ENCODE results near the gene UPF2. TPM values are rescaled to one million over a fixed set of nuclear protein-coding genes. Genes with fewer than 3 reads are reported as not detected.
"Not testable (repeated sequence)": the region's sequence is repeated elsewhere in the genome, so short reads cannot be mapped to it uniquely, and the experiment has no call there.

Gene UPF2
- total RNA-seq, 1 donor from 2014 or later = 16.1 TPM

DNA sequence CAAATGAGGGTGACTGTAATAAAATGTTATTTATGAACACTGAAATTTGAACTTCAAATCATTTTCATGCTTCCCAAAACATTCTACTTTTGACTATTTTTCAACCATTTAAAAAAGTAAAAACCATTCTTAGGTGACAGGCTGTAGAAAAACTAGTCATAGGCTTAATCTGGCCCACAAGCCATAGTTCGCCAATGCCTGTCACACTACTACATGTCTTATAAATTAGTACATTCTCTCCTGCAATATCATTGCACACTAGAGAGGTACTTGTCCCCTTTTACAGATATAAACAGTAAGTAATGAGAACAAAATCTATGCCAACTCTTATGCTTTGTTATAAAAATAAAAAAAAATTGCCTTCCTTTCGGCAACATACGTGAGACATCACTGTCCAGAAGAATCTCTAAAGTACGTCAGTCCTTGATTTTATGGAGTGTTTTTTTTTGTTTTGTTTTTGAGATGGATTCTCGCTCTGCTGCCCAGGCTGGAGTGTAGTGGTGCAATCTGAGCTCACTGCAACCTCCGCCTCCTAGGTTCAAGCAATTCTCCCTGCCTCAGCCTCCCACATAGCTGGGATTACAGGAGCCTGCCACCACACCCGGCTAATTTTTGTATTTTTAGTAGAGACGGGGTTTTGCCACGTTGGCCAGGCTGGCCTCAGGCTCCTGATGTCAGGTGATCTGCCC, 23.2 kb downstream of the UPF2 start:
- Histone ChIP-seq H3K27me3 (ENCODE audit: control insufficient read depth, insufficient read depth, low read length) (no peaks in the 10 kb centered on the region), H3K4me3 (ENCODE audit: low read depth, low read length) (no peak overlapping the region), H3K36me3 (ENCODE audit: control insufficient read depth, insufficient read depth, low read length) (peaks cover 2% of the 10 kb centered on the region)
- FAIRE-seq (no peak), DNase-seq (ENCODE audit: low read depth) (no peak)
- TF ChIP-seq, protein P1, sequence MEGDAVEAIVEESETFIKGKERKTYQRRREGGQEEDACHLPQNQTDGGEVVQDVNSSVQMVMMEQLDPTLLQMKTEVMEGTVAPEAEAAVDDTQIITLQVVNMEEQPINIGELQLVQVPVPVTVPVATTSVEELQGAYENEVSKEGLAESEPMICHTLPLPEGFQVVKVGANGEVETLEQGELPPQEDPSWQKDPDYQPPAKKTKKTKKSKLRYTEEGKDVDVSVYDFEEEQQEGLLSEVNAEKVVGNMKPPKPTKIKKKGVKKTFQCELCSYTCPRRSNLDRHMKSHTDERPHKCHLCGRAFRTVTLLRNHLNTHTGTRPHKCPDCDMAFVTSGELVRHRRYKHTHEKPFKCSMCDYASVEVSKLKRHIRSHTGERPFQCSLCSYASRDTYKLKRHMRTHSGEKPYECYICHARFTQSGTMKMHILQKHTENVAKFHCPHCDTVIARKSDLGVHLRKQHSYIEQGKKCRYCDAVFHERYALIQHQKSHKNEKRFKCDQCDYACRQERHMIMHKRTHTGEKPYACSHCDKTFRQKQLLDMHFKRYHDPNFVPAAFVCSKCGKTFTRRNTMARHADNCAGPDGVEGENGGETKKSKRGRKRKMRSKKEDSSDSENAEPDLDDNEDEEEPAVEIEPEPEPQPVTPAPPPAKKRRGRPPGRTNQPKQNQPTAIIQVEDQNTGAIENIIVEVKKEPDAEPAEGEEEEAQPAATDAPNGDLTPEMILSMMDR (IDR thresholded peaks at IDR 0.05; ENCODE audit: insufficient read depth, low read length, severe bottlenecking) = no peak

- TF ChIP-seq, protein P1 (IDR thresholded peaks at IDR 0.05; ENCODE audit: insufficient read depth, low read length, severe bottlenecking) = no peak
- no peak for FAIRE-seq
- H3K4me3 ChIP-seq (ENCODE audit: low read depth, low read length) = no peak overlapping the region
- DNase-seq (ENCODE audit: low read depth) = no peak
- H3K36me3 ChIP-seq (ENCODE audit: control insufficient read depth, insufficient read depth, low read length) = peaks cover 4% of the 10 kb centered on the region
- no peaks in the 10 kb centered on the region for H3K27me3 ChIP-seq (ENCODE audit: control insufficient read depth, insufficient read depth, low read length)
Measured at GRCh38 chr10:12018438-12019282, 23.9 kb downstream of the UPF2 start.

DNA sequence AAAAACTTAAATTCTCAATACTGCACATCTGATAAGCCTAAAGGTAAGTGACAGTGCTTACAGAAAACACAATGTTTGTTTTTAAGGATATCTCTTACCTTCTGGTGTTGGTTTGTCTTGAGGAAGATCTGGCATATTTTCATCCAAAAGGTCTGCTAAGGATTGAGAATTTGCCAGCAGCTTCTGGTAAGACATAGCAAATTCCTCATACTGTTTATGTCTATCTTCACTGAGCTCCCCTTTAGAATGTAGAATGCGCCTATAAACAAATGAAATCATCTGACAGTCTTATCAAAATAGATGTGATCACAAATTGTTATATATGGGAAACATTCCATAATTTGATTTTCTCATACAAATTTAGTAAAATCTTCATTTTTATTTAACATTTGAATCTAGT, 28.7 kb downstream of the UPF2 start:
- Histone ChIP-seq H3K4me3 (ENCODE audit: low read depth, low read length) (no peak overlapping the region), H3K36me3 (ENCODE audit: control insufficient read depth, insufficient read depth, low read length) (peaks cover 8% of the 10 kb centered on the region), H3K27me3 (ENCODE audit: control insufficient read depth, insufficient read depth, low read length) (no peaks in the 10 kb centered on the region)
- TF ChIP-seq, protein P1 (IDR thresholded peaks at IDR 0.05; ENCODE audit: insufficient read depth, low read length, severe bottlenecking) = no peak
- FAIRE-seq (no peak), DNase-seq (ENCODE audit: low read depth) (no peak)

DNA sequence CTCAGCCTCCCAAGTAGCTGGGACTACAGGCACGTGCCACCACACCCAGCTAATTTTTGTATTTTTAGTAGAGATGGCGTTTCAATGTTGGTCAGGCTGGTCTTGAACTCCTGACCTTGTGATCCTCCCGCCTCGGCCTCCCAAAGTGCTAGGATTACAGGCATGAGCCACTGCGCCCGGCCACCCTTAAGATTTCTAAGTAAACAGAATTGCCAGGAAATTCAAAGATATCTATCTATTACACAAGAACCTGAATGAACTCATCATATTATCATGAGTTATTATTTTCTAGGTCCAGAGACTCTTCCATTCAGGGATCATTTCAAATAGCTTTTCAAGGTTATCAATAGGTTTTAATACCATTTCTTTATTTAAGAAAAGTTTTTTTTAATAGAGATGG, 29.2 kb downstream of the UPF2 start:
- not testable (repeated sequence) for H3K36me3 ChIP-seq (ENCODE audit: control insufficient read depth, insufficient read depth, low read length)

DNA sequence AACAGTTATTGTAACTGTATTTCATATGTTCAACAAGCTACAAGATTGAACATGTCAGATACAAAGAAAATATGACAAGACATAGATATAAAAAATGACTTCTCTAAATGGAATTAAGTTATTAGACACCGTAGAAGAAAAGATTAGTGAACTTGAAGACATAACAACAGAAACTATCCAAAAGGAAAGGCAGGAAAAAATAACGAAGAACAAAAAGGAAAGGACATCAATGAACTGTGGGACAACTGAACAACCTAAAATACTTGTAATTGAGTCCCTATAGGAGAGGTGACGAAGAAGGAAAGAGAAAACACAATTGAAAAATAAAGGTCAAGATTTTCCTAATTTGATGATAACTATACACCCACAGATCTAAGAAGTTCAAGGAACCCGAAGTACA, 32.3 kb downstream of the UPF2 start:
- TF ChIP-seq, protein P1 (IDR thresholded peaks at IDR 0.05; ENCODE audit: insufficient read depth, low read length, severe bottlenecking) = no peak
- H3K36me3 ChIP-seq (ENCODE audit: control insufficient read depth, insufficient read depth, low read length) = peaks cover 12% of the 10 kb centered on the region
- H3K27me3 ChIP-seq (ENCODE audit: control insufficient read depth, insufficient read depth, low read length) = no peaks in the 10 kb centered on the region
- no peak overlapping the region for H3K4me3 ChIP-seq (ENCODE audit: low read depth, low read length)
- no peak for FAIRE-seq
- no peak for DNase-seq (ENCODE audit: low read depth)

More for the DNA sequence above, 29.2 kb downstream of the UPF2 start:
- not testable (repeated sequence) for DNase-seq (ENCODE audit: low read depth); H3K4me3 ChIP-seq (ENCODE audit: low read depth, low read length); FAIRE-seq; H3K27me3 ChIP-seq (ENCODE audit: control insufficient read depth, insufficient read depth, low read length)

DNA sequence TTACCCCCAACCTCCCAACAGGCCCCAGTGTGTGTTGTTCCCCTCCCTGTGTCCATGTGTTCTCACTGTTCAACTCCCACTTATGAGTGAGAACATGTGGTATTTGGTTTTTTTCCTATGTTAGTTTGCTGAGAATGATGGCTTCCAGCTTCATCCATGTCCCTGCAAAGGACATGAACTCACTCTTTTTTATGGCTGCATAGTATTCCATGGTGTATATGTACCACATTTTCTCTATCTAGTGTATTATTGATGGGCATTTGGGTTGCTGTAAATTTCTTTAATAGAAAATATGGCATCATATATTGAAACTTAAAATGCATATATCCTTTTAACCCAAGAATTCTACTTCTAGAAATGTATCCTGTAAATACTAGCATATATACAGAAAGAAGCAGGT, 33.8 kb downstream of the UPF2 start:
- DNase-seq (ENCODE audit: low read depth); H3K4me3 ChIP-seq (ENCODE audit: low read depth, low read length); FAIRE-seq; H3K27me3 ChIP-seq (ENCODE audit: control insufficient read depth, insufficient read depth, low read length): not testable (repeated sequence)
- peaks cover 11% of the 10 kb centered on the region for H3K36me3 ChIP-seq (ENCODE audit: control insufficient read depth, insufficient read depth, low read length)
